Activated naive CD8-positive, alpha-beta T cell treated with anti-CD3 and anti-CD28 coated beads for 36 hours (primary cell): ENCODE measurements around the gene LCE1A. TPM values are rescaled to one million over a fixed set of nuclear protein-coding genes. Genes with fewer than 3 reads are reported as not detected.

Experiments used
- DNase-seq: peaks from one replicate; pipeline ENCODE4 v3.0.0; 2021
- H3K27ac Mint-ChIP-seq: one replicate; pipeline ENCODE4 v1.8.0; 2022; ENCODE audit warnings: mild to moderate bottlenecking, moderate library complexity, mixed read lengths
- H3K27me3 Mint-ChIP-seq: one replicate; pipeline ENCODE4 v1.8.0; 2022; ENCODE audit warnings: mild to moderate bottlenecking, mixed read lengths
- H3K36me3 Mint-ChIP-seq: one replicate; pipeline ENCODE4 v1.8.0; 2021; ENCODE audit warnings: mild to moderate bottlenecking, mixed read lengths
- H3K4me1 Mint-ChIP-seq: one replicate; pipeline ENCODE4 v1.8.0; 2021; ENCODE audit warnings: mixed read lengths
- H3K4me3 Mint-ChIP-seq: one replicate; pipeline ENCODE4 v1.8.0; 2022; ENCODE audit warnings: mild to moderate bottlenecking, moderate library complexity, mixed read lengths
- H3K9me3 Mint-ChIP-seq: one replicate; pipeline ENCODE4 v1.8.0; 2022; ENCODE audit warnings: mixed read lengths
- total RNA-seq, 2 experiments: library from RNA; stranded (reverse); gene quantifications; one replicate each; pipeline ENCODE4 v1.2.3, GENCODE V29; 2021

Gene LCE1A
- total RNA-seq: not detected

GRCh38 chr1:152827173-152827572 lies at the start of gene LCE1A:
TSS of gene LCE1A (plus strand) at chr1:152827473. CDS start at chr1:152827473, 0 bp downstream.
- DNase-seq: no peak

GRCh38 chr1:152777510-152778137 lies 49.6 kb upstream of the LCE1A start:
- Mint-ChIP-seq H3K27ac (no peak overlapping the region), H3K27me3 (peaks cover 21% of the 10 kb centered on the region), H3K36me3 (no peaks in the 10 kb centered on the region), H3K4me3 (no peak overlapping the region), H3K4me1 (no peaks in the 10 kb centered on the region), H3K9me3 (no peaks in the 10 kb centered on the region)
- DNase-seq: no peak

More at GRCh38 chr1:152827173-152827572, at the start of gene LCE1A:
- Mint-ChIP-seq H3K36me3 (no peaks in the 10 kb centered on the region), H3K27me3 (peaks cover 56% of the 10 kb centered on the region), H3K9me3 (no peaks in the 10 kb centered on the region), H3K27ac (no peak within 1 kb of the TSS), H3K4me3 (no peak within 1 kb of the TSS), H3K4me1 (no peaks in the 10 kb centered on the region)

- Mint-ChIP-seq H3K27ac (no peak overlapping the region), H3K27me3 (peaks cover 37% of the 10 kb centered on the region), H3K4me1 (no peaks in the 10 kb centered on the region), H3K4me3 (no peak overlapping the region), H3K9me3 (no peaks in the 10 kb centered on the region), H3K36me3 (no peaks in the 10 kb centered on the region)
- DNase-seq: no peak
These were observed 44.2 kb upstream of the LCE1A start for GRCh38 chr1:152783095-152783494.

GRCh38 chr1:152786077-152786476 lies 41.2 kb upstream of the LCE1A start, which contains the start of gene LCE1E:
TSS of gene LCE1E (plus strand) at chr1:152786257. CDS start at chr1:152787300, 1,043 bp downstream.
- H3K36me3 Mint-ChIP-seq: no peaks in the 10 kb centered on the region
- DNase-seq: no peak
- H3K4me1 Mint-ChIP-seq: no peaks in the 10 kb centered on the region
- no peak within 1 kb of the TSS for H3K27ac Mint-ChIP-seq
- H3K27me3 Mint-ChIP-seq: peaks cover 41% of the 10 kb centered on the region
- H3K9me3 Mint-ChIP-seq: no peaks in the 10 kb centered on the region
- H3K4me3 Mint-ChIP-seq: no peak within 1 kb of the TSS

GRCh38 chr1:152795686-152796085 lies 31.6 kb upstream of the LCE1A start:
- DNase-seq: no peak
- Mint-ChIP-seq H3K4me3 (no peak overlapping the region), H3K27me3 (peaks cover 25% of the 10 kb centered on the region), H3K27ac (no peak overlapping the region), H3K4me1 (no peaks in the 10 kb centered on the region), H3K36me3 (no peaks in the 10 kb centered on the region), H3K9me3 (no peaks in the 10 kb centered on the region)

GRCh38 chr1:152796421-152796820 lies 30.9 kb upstream of the LCE1A start, which contains the start of gene LCE1D:
TSS of gene LCE1D (plus strand) at chr1:152796721. CDS start at chr1:152797795, 1,074 bp downstream.
- Mint-ChIP-seq H3K4me1 (no peaks in the 10 kb centered on the region), H3K36me3 (no peaks in the 10 kb centered on the region), H3K4me3 (no peak within 1 kb of the TSS), H3K27me3 (peaks cover 29% of the 10 kb centered on the region), H3K9me3 (no peaks in the 10 kb centered on the region), H3K27ac (no peak within 1 kb of the TSS)
- DNase-seq: no peak

- no peaks in the 10 kb centered on the region for H3K9me3 Mint-ChIP-seq
- no peak overlapping the region for H3K4me3 Mint-ChIP-seq
- peaks cover 35% of the 10 kb centered on the region for H3K27me3 Mint-ChIP-seq
- no peaks in the 10 kb centered on the region for H3K36me3 Mint-ChIP-seq
- DNase-seq: no peak
- no peak overlapping the region for H3K27ac Mint-ChIP-seq
- no peaks in the 10 kb centered on the region for H3K4me1 Mint-ChIP-seq
These were observed 25.9 kb upstream of the LCE1A start for GRCh38 chr1:152801333-152801732.

GRCh38 chr1:152806576-152806975 lies 20.7 kb upstream of the LCE1A start, which contains the start of gene LCE1C:
TSS of gene LCE1C (minus strand) at chr1:152806651. CDS start at chr1:152805478, 1,173 bp downstream.
- Mint-ChIP-seq H3K4me1 (no peaks in the 10 kb centered on the region), H3K9me3 (peaks cover 2% of the 10 kb centered on the region), H3K4me3 (no peak within 1 kb of the TSS), H3K27ac (no peak within 1 kb of the TSS), H3K27me3 (peaks cover 11% of the 10 kb centered on the region), H3K36me3 (no peaks in the 10 kb centered on the region)
- DNase-seq: no peak

GRCh38 chr1:152811050-152811449 lies 16.2 kb upstream of the LCE1A start:
- Mint-ChIP-seq H3K4me3 (no peak overlapping the region), H3K27ac (no peak overlapping the region), H3K4me1 (no peaks in the 10 kb centered on the region), H3K36me3 (no peaks in the 10 kb centered on the region), H3K27me3 (peaks cover 14% of the 10 kb centered on the region), H3K9me3 (peaks cover 2% of the 10 kb centered on the region)
- DNase-seq: no peak

- Mint-ChIP-seq H3K4me3 (no peak within 1 kb of the TSS), H3K36me3 (no peaks in the 10 kb centered on the region), H3K27me3 (peaks cover 13% of the 10 kb centered on the region), H3K4me1 (no peaks in the 10 kb centered on the region), H3K9me3 (peaks cover 2% of the 10 kb centered on the region), H3K27ac (no peak within 1 kb of the TSS)
- DNase-seq: no peak
These were observed 15.6 kb upstream of the LCE1A start, which contains the start of gene LCE1B for GRCh38 chr1:152811671-152812070. TSS of gene LCE1B (plus strand) at chr1:152811971. CDS start at chr1:152812447, 476 bp downstream.

GRCh38 chr1:152817309-152817708 lies 10.0 kb upstream of the LCE1A start:
- Mint-ChIP-seq H3K27me3 (peaks cover 14% of the 10 kb centered on the region), H3K4me3 (no peak overlapping the region), H3K27ac (no peak overlapping the region), H3K9me3 (no peaks in the 10 kb centered on the region), H3K36me3 (no peaks in the 10 kb centered on the region), H3K4me1 (no peaks in the 10 kb centered on the region)
- no peak for DNase-seq

GRCh38 chr1:152823294-152823693 lies 4.0 kb upstream of the LCE1A start:
- H3K4me3 Mint-ChIP-seq: no peak overlapping the region
- H3K27me3 Mint-ChIP-seq: peaks cover 27% of the 10 kb centered on the region
- H3K9me3 Mint-ChIP-seq: no peaks in the 10 kb centered on the region
- H3K36me3 Mint-ChIP-seq: no peaks in the 10 kb centered on the region
- no peak overlapping the region for H3K27ac Mint-ChIP-seq
- no peaks in the 10 kb centered on the region for H3K4me1 Mint-ChIP-seq
- DNase-seq: no peak

GRCh38 chr1:152824964-152825363 lies 2.3 kb upstream of the LCE1A start:
- Mint-ChIP-seq H3K27me3 (peaks cover 44% of the 10 kb centered on the region), H3K4me3 (no peak overlapping the region), H3K9me3 (no peaks in the 10 kb centered on the region), H3K36me3 (no peaks in the 10 kb centered on the region), H3K27ac (no peak overlapping the region), H3K4me1 (no peaks in the 10 kb centered on the region)
- no peak for DNase-seq

- H3K4me1 Mint-ChIP-seq: no peaks in the 10 kb centered on the region
- no peaks in the 10 kb centered on the region for H3K36me3 Mint-ChIP-seq
- no peaks in the 10 kb centered on the region for H3K9me3 Mint-ChIP-seq
- H3K27me3 Mint-ChIP-seq: peaks cover 6% of the 10 kb centered on the region
- no peak for DNase-seq
- H3K4me3 Mint-ChIP-seq: no peak overlapping the region
- H3K27ac Mint-ChIP-seq: no peak overlapping the region
These were observed 9.6 kb downstream of the LCE1A start for GRCh38 chr1:152836870-152837269.

- Mint-ChIP-seq H3K9me3 (no peaks in the 10 kb centered on the region), H3K27me3 (peaks cover 9% of the 10 kb centered on the region), H3K36me3 (no peaks in the 10 kb centered on the region), H3K4me1 (no peaks in the 10 kb centered on the region), H3K4me3 (no peak within 1 kb of the TSS), H3K27ac (no peak within 1 kb of the TSS)
- no peak for DNase-seq
These were observed 15.3 kb downstream of the LCE1A start, which contains the start of gene LCE6A for GRCh38 chr1:152842556-152842955. TSS of gene LCE6A (plus strand) at chr1:152842856. CDS start at chr1:152843521, 665 bp downstream.

- Mint-ChIP-seq H3K4me1 (no peaks in the 10 kb centered on the region), H3K27me3 (peaks cover 13% of the 10 kb centered on the region), H3K27ac (no peak overlapping the region), H3K36me3 (no peaks in the 10 kb centered on the region), H3K9me3 (no peaks in the 10 kb centered on the region), H3K4me3 (no peak overlapping the region)
- DNase-seq: no peak
These were observed 28.4 kb downstream of the LCE1A start for GRCh38 chr1:152855661-152856060.
